Stimulated activated CD8-positive, alpha-beta memory T cell treated with anti-CD3 and anti-CD28 coated beads, Interleukin-4, amount 100 ng/mL, for 4 hours (primary cell): Measurements from ENCODE around the gene KCNN1.
"Not testable (repeated sequence)": the region's sequence is repeated elsewhere in the genome, so short reads cannot be mapped to it uniquely, and the experiment has no call there.

ENCODE experiments used
- DNase-seq, 2 donors: peaks; one replicate each; pipeline ENCODE4 v3.0.0-alpha.2; 2020; ENCODE audit warnings: low read depth in 2 of 2, low spot score in 1 of 2

KCNN1 gene

GRCh38 chr19:18021121-18021755 is 54.3 kb downstream of the KCNN1 start:
- peak in 1 of 2 donors; percentile 59 for DNase-seq

- DNase-seq, result peak in 1 of 2 donors; percentile 31
These were observed 56.8 kb downstream of the KCNN1 start for GRCh38 chr19:18023622-18024251.

- no peak for DNase-seq
These were observed 60.2 kb downstream of the KCNN1 start for GRCh38 chr19:18027151-18027550.

- no peak for DNase-seq
These were observed 62.9 kb downstream of the KCNN1 start for GRCh38 chr19:18029617-18030338.

- not testable (repeated sequence) for DNase-seq
These were observed 64.5 kb downstream of the KCNN1 start for GRCh38 chr19:18031401-18031800.

- DNase-seq, result not testable (repeated sequence)
These were observed 65.2 kb downstream of the KCNN1 start for GRCh38 chr19:18032102-18032501.

- DNase-seq, result no peak
These were observed 74.1 kb downstream of the KCNN1 start for GRCh38 chr19:18041054-18041453.

GRCh38 chr19:18043676-18044075 is 76.8 kb downstream of the KCNN1 start:
- DNase-seq, result no peak

- peak; percentile 70 to 78 for DNase-seq
These were observed 78.0 kb downstream of the KCNN1 start for GRCh38 chr19:18044825-18045304.

GRCh38 chr19:18045307-18046050 is 78.6 kb downstream of the KCNN1 start:
- DNase-seq, result no peak

- no peak for DNase-seq
These were observed 79.3 kb downstream of the KCNN1 start for GRCh38 chr19:18046059-18046718.

GRCh38 chr19:18049385-18049784 is 82.5 kb downstream of the KCNN1 start:
- no peak for DNase-seq
